ENCODE results near the gene MAB21L2.
"Not testable (repeated sequence)": the region's sequence is repeated elsewhere in the genome, so short reads cannot be mapped to it uniquely, and the experiment has no call there.

DNA sequence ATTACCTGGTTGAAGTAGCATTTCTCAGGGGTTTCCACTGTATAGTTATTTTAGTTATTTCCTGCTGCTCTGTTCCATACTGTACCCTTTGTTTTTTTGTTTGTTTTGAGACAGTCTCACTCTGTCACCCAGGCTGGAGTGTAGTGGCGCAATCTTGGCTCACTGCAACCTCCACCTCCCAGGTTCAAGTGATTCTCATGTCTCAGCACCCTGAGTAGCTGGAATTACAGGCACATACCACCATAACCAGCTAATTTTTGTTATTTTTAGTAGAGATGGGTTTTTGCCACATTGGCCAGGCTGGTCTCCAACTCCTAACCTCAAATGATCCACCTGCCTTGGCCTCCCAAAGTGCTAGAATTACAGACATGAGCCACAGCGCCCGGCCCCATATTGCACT lies 24.1 kb upstream of the MAB21L2 start:
- TF ChIP-seq, protein P1, sequence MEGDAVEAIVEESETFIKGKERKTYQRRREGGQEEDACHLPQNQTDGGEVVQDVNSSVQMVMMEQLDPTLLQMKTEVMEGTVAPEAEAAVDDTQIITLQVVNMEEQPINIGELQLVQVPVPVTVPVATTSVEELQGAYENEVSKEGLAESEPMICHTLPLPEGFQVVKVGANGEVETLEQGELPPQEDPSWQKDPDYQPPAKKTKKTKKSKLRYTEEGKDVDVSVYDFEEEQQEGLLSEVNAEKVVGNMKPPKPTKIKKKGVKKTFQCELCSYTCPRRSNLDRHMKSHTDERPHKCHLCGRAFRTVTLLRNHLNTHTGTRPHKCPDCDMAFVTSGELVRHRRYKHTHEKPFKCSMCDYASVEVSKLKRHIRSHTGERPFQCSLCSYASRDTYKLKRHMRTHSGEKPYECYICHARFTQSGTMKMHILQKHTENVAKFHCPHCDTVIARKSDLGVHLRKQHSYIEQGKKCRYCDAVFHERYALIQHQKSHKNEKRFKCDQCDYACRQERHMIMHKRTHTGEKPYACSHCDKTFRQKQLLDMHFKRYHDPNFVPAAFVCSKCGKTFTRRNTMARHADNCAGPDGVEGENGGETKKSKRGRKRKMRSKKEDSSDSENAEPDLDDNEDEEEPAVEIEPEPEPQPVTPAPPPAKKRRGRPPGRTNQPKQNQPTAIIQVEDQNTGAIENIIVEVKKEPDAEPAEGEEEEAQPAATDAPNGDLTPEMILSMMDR (IDR thresholded peaks at IDR 0.05): not testable (repeated sequence)
- not testable (repeated sequence) for TF ChIP-seq POLR2A (IDR thresholded peaks at IDR 0.05)

Measured in testis (tissue), 2 donors.